ENCODE data around the gene CAMK4.

Gene CAMK4

DNA sequence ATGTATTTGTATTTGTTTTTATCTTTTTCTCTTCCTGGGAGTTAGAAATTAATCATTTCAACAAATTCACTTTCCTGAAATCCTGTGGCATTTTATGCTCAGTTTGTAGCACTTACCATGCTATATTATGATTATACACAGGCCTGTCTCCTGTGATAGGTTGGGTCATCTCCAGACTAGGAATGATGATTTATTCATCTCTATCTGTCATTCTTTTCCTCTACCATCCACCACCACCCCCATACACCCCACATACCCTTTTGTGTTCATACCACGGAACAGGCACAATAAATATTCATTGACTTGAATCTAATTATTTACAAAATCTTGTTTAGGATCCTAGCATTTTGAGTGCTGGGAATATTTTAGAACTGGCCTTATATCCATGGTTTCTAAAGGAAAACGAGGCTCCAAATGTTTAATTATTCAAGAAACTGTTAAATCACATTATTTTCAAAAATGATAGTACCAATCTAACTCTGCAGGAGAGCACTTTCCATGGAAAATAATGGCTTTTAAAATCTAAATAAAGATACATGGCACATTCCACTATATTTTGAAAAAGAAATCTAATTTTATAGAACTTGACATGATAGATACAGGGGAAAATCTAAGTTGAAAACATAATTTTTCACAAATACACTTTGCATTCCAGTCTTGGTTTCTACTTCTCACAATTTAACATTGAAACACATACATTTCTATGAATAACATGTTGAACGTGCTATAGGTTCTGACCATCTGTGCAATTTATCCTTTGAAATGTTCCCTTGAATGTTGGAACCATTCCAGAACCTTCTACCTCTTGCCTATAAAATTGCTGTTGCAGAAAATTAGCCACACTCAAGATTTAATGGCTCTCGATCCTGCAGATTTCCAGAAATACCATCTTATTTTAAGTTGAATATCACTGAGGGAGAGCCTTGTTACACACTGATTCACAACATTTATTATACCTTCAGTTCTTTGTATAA is 198.8 kb downstream of the CAMK4 start:
- DNase-seq (ENCODE audit: extremely low read depth, low read depth): no peak
- TF ChIP-seq, protein P1, sequence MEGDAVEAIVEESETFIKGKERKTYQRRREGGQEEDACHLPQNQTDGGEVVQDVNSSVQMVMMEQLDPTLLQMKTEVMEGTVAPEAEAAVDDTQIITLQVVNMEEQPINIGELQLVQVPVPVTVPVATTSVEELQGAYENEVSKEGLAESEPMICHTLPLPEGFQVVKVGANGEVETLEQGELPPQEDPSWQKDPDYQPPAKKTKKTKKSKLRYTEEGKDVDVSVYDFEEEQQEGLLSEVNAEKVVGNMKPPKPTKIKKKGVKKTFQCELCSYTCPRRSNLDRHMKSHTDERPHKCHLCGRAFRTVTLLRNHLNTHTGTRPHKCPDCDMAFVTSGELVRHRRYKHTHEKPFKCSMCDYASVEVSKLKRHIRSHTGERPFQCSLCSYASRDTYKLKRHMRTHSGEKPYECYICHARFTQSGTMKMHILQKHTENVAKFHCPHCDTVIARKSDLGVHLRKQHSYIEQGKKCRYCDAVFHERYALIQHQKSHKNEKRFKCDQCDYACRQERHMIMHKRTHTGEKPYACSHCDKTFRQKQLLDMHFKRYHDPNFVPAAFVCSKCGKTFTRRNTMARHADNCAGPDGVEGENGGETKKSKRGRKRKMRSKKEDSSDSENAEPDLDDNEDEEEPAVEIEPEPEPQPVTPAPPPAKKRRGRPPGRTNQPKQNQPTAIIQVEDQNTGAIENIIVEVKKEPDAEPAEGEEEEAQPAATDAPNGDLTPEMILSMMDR (IDR thresholded peaks at IDR 0.05; ENCODE audit: low read depth, low read length): no peak

DNA sequence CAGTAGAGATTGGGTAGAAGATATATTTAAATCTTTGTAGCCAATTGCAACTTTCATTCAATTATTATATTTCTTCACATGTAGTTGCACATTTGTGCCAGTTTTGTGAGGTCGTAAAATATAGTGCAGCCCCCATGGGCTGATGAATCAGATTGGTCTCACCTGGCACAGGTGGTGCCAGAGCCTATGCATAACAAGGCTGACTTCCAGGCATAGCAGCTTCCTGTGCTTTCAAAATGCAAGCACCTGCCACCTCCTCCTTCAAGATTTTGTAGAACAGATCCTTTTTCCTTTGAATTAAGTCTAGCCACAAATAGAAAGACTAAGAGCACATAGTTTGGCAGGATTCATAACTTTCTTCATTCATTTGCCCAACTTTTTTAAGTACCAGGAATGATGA is 201.0 kb downstream of the CAMK4 start:
- TF ChIP-seq, protein P1 (IDR thresholded peaks at IDR 0.05; ENCODE audit: low read depth, low read length): no peak
- DNase-seq (ENCODE audit: extremely low read depth, low read depth): no peak

DNA sequence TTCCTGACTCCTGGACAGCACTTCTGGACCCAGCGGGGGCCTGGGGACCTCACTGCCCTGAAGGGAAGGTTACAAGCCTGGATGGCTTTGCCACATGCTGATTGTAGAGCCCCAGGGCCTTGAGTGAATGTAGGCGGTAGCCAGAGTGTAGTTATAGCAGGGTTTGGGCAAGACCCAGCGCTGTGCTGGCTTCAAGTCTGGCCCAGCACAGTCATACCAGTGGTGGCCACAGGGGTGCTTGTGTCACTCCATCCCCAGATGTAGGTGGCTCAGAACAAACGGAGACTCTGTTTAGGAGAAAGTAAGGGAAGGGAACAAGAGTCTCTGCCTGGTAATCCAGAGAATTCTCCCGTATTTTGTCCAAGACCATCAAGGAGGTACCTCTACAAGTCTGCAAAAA is 203.6 kb downstream of the CAMK4 start:
- TF ChIP-seq, protein P1 (IDR thresholded peaks at IDR 0.05; ENCODE audit: low read depth, low read length): no peak
- DNase-seq (ENCODE audit: extremely low read depth, low read depth): no peak

DNA sequence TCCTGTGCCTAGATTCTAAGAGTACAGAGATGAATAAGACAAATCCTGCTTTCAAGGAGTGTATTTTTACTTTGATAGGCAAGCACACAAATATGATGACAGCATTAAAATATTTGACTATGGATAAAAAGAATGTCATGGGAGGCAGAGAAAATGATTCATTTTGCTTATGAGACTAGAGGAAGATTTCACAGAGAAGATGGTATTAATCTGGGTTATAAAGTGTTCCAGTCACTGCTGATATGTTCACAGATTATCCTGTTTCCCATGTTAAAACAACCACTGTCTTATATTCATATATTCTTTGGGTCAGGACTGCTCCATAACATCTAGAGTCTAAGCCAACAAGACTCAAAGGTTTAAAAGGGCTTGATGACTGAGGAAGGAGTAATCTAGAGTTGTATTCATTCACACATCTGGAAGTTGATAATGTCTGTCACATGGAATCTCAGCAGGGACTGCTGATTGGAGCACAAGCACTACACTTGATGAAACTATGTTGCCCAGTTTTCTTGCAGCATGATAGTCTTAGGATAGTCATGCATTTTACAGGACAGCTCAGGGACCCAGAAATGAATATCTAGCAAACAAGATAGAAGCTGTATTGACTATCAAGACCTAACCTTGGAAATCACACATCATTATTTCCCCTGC is 208.8 kb downstream of the CAMK4 start:
- DNase-seq (ENCODE audit: extremely low read depth, low read depth): no peak
- TF ChIP-seq, protein P1 (IDR thresholded peaks at IDR 0.05; ENCODE audit: low read depth, low read length): no peak

DNA sequence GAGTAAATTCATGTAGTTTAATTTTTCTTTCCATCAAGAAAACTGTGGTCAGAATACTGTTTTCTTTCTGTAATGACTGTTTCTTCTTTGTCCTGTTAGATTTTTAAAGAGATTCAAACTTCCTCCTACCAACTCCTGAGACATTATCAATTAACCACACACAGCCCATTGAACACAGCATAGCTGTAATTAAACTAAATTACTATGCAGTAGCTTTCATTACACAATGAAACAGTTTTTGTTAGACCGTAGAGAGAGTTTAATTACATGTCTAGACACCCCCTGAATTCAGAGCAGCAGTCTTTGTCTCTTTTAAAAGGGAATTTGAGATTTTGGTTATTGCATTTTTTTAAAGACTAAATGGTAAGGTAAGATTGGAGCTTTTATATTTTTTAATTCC is 210.6 kb downstream of the CAMK4 start:
- TF ChIP-seq, protein P1 (IDR thresholded peaks at IDR 0.05; ENCODE audit: low read depth, low read length): no peak
- DNase-seq (ENCODE audit: extremely low read depth, low read depth): no peak

DNA sequence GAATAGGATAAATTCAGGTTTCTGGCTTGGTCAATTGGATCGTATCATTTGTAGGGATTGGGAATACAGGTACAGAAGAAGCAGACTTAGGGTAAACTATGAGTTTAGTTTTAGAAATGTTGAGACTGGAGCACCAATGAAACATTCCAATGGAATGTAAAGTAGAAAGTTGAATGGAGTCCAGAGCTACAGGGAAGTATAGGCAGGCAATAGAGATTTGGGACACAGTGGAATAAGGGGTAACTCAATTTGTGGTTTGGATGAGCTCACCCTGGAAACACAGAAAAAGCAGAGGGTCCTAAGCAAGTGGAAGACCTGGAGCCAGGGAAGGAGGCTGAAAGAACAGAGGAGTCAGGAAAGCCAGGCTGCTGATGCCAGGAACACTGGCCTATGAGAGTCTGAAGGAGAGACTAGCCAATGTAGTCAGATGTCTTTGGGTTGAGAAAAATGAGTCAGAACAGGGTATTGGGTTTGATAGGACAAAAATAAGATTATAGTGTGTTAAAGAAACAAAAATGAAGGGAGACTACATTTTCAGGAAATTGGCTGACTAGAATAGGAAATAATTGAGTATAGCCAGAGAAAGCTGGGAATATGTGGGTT is 215.4 kb downstream of the CAMK4 start:
- TF ChIP-seq, protein P1 (IDR thresholded peaks at IDR 0.05; ENCODE audit: low read depth, low read length): no peak

DNA sequence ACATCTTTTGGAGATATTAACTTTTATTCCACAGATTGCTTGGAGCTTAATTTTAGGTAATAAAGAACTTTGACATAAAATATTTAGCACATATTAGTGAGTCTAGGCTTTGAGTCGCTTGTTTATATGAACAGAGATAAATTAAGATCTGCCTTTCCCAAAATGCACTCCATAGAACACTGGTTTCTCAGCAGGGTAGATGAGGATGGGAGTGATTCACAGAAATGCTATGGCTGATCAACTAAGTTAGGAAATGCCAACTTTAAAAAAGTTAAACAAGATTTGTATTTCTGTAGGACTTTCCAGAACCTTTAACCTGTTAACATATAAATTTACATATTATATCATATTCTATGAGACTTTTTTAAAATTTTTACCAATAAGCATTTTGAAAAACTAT is 222.9 kb downstream of the CAMK4 start:
- TF ChIP-seq, protein P1 (IDR thresholded peaks at IDR 0.05; ENCODE audit: low read depth, low read length): no peak
- no peak for DNase-seq (ENCODE audit: extremely low read depth, low read depth)

More for the DNA sequence above, 215.4 kb downstream of the CAMK4 start:
- DNase-seq (ENCODE audit: extremely low read depth, low read depth): no peak

Measured in AG09319 (cell line).